Measurements from ENCODE around the gene MPP4.

Gene MPP4

DNA sequence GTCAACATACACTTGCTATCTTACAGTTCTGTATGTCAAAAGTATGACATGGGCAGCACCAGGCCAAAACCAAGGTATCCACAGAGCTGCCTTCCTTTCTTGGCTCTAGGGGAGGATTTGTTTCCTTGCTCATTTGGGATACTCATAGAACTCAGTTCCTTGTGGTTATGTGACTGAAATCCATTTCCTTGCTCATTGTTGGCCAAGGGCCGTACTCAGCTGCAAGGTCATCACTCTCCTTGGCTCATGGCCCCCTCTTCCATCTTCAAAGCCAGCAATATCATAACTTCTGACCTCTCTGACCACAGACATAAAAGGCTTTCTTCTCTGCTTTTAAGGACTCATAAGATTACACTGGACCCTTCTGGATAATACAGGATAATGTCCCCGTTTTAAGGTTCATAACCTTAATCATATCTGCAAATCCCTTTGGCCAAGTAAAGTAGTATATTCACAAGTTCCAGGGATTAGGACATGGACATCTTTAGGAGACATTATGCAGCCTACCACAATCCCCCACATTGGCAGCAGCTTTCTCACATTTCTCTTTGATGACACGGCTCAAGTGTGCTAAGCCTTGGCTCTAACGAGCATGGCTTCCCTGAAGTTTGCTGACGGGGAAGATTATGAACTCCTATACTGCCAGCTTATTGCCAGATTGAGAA lies 76.0 kb downstream of the MPP4 start:
- no peak for DNase-seq

DNA sequence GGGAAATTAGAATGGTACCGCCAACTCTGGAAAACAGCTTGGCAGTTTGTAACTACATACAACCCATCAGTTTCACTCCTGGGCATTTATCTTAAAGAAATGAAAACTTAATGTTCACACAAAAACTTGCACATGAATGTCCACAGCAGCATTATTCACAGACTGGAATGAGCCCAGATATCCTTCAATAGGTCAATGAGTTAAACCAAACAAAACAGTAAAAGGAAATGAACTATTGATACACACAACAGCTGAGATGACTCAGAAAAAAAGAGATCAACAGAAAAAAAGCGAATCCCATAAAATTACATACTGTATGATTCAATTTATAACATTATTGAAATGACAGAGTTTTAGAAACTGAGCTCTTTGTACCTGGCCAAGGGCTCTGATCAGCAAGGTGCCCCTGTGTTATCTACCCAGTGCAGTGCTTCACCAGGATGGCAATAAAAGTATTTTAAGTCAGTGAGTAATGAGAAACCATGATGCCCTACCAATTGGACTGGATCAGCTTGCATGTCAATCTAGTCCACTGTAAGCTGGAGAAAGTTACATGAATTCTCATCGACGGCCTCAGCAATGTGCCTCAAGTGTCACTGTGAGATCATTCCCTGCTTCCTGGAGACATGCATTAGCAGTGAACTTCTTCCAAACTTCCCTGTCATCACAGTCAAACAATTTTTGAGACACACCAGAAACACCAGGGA lies 77.0 kb downstream of the MPP4 start:
- no peak for DNase-seq

DNA sequence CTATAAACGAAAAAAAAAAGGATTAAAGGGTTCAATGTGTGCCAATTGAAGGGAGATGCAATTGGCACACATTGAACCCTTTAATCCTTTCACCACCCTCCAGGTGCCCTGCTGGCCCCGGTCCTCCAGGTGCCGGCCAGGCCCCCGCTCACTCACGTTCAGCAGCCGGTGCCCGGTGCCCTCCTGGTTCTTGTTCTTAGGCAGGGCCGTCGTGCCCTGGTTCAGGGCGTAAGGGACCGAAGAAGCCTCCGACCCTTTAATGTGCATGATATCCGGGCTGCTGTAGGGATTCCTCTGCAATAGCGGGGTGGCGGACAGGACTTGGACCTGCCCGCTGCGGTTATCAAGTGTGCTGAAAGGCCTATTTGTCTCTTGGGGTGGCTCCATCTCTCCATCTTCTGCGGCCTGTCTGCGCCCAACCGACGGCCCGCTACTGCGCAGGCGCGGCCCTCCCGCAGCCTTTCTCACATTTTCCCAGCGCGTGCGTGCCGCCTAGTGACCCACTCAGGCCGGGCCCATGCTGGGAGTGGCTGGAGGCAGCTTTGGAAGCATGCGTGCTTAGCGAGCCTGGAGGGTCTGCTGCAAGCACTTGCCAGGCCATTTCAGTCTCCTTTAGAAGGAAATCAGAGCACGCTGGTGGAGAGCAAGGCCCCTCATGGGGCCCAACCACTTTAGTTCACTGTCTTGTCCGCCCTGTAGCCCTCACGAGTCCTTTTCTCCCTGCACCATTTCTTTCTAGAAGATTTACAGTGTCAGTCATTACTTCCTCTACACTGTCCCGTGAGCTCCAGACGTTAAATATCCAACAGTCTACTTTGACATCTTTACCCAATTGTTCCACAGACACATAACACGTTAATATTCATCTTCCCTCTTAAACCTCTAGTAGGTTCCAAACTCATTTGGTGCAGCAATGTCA lies 79.4 kb downstream of the MPP4 start:
- DNase-seq: no peak

DNA sequence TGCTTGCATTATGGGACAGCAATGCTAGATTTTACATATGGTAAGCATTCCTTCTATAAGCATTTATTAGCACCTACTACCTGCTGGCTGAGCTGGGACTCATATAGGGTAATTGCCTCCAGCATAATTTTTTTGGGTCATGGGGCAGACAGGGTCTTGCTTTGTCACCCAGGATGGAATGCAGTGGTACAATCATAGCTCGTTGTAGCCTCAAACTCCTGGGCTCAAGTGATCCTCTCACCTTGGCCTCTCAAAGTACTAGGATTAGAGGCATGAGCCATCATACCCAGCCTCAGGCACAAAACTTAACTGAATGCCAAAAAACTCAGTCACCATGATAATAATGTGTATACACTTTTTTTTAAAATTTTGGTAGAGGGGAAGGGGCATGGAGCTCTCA lies 90.4 kb downstream of the MPP4 start:
- DNase-seq: no peak

DNA sequence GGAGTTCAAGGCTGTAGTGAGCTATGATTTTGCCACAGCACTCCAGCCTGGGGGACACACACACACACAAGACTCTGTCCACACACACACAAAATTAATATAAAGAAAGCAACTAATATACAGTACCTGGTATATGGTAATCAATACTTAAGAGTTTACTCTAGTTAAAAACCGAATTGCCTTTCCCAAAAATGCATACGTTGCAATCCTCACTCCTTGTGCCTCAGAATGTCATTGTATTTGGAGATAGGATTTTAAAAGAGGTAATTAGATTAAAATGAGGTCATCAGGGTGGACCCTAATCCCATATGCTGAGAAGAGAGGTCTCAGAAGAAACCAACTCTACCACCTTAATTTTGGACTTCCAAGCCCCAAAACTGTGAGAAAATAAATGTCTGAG lies 90.9 kb downstream of the MPP4 start:
- no peak for DNase-seq

DNA sequence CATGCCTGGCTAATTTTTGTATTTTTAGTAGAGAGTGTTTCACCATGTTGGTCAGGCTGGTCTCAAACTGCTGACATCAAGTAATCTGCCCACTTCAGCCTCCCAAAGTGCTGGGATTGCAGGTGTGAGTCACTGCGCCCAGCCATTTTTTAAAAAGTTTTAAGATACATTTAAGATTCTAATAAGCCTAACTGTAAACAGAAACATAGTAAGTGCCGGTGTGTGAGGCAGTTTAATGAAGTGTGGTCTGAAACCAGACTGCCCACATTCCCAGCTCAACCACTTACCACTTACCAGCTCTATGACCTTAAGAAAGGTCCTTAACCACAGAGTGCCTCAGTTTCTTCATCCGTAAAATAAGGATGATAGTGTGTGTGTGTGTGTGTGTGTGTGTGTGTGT lies 97.5 kb downstream of the MPP4 start:
- no peak for DNase-seq

DNA sequence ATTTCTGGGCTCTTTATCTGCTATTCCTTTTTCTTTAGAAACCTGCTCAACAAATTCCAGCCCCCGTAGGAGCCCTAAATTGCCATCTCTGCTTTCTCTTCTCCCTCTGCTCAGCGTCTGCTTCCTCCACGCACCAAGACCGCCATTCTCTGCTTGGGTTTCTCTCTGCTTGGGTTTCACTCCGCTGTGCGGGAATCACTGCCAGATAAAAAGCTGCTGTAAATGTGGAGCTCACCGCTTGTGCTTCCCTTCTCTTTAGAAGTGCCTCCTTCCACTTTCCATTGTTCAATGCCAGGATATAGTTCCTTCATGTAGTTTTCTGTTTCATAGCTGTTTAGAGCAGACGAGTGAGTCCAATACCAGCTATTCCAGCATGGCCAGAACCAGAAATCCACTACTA lies 101.0 kb downstream of the MPP4 start:
- no peak for DNase-seq
